C4-2B (cell line): Measurements from ENCODE around the gene ABHD12B.
A peak's percentile ranks its signal among the peaks of the same experiment; 100 is the strongest.

Experiments used
- H3K27ac ChIP-seq: fragments of 450-650 bp; 2 replicates; pipeline ENCODE4 v1.5.1; 2017
- ZFX ChIP-seq: fragments of 450-650 bp; IDR thresholded peaks from 2 replicates; pipeline ENCODE4 v1.6.1; 2017
- TF ChIP-seq, protein P1 (sequence below): fragments of 450-650 bp; conservative IDR thresholded peaks from 2 replicates; pipeline ENCODE4 v1.5.1; 2017; ENCODE audit warnings: mild to moderate bottlenecking

Gene ABHD12B

DNA sequence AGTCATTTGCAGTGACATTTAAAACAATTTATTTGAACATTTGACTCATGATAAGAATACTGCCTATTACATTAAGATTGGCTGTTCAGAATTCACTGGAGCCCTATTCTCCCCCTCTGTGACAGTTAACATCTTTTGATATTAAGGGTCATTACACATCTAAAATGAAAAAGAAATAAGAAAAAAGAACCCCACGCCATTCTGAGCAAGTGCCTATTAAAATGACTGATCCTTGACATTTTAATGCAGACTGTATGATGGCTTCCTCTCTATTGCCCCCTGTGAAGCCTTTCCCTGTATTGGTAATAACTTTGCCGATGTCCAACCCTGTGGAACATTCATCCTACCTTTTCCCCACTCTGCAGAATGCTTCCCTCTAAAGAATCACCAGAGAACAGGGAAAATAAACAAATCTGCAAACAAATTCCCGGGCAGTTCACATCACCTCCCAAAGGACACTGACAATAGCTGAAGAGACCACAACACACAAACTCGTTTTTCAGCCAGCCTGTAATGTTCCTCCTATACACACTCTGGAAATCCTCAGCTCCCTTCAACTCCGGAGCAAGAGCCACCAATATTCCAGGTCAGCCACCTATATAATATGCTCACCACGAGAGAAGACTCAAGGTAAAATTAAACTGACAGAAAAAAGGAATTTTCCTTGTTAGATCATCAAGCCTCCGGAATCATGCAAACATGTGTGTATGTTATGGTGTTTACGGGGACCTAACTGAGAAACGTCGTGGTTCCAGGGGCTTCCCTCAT lies 42.9 kb upstream of the ABHD12B start:
- no peak overlapping the region for H3K27ac ChIP-seq
- TF ChIP-seq, protein P1, sequence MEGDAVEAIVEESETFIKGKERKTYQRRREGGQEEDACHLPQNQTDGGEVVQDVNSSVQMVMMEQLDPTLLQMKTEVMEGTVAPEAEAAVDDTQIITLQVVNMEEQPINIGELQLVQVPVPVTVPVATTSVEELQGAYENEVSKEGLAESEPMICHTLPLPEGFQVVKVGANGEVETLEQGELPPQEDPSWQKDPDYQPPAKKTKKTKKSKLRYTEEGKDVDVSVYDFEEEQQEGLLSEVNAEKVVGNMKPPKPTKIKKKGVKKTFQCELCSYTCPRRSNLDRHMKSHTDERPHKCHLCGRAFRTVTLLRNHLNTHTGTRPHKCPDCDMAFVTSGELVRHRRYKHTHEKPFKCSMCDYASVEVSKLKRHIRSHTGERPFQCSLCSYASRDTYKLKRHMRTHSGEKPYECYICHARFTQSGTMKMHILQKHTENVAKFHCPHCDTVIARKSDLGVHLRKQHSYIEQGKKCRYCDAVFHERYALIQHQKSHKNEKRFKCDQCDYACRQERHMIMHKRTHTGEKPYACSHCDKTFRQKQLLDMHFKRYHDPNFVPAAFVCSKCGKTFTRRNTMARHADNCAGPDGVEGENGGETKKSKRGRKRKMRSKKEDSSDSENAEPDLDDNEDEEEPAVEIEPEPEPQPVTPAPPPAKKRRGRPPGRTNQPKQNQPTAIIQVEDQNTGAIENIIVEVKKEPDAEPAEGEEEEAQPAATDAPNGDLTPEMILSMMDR: no peak
- TF ChIP-seq ZFX: no peak

- no peak overlapping the region; the same call in 1 of the 2 replicates for H3K27ac ChIP-seq
These were observed 42.3 kb upstream of the ABHD12B start for GRCh38 chr14:50829489-50830043.

DNA sequence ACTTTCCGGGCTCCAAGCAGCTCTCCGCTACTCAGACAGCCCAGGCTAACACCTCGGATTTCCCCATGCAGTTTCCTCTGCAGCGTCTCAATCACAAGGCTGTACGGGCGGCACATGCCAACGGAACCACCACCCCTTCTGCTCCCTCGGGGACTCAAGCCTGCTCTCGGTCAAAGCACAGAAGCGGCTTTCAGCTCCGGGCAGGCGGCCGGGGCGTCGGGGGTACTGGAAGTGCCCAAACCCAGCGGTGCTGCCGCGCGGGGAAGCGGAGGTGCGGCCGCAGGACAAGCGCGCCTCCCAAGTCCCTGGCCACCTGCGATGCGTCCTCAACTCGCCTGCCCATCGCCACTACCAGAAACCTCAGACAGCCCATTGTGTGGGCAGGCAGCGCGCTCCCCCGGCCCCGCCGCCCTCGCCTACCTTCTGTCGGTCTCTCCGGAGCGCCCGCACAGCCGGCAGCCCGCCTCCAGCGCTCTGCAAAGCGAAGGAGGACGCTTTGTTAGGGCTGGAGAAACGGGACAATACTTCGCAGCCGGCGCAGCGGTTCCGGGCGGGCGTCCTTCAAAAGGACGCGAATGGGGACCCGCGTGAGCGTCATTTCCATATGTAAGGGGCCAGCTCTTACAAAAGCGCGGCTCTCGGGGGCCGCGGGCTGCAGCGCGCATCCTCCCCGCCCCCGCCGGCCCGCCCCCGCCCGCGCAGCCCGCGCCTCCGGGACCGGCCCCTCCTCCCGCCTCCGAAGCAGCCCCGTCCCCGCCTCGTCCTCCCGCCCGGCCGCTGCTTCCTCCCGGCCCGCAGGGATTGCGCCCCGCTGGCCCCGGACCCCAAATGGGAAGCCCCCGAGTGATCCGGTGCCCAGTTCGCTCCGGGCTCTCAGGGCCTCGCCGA lies 41.6 kb upstream of the ABHD12B start:
- H3K27ac ChIP-seq: peak overlapping the region; percentile 80
- TF ChIP-seq ZFX: no peak
- TF ChIP-seq, protein P1: no peak

More at GRCh38 chr14:50829489-50830043, 42.3 kb upstream of the ABHD12B start:
- TF ChIP-seq, protein P1: no peak
- no peak for TF ChIP-seq ZFX

- peak; percentile 82 for TF ChIP-seq ZFX
- TF ChIP-seq, protein P1: no peak
- peak within 1 kb of the TSS; percentile 80 for H3K27ac ChIP-seq
These were observed 40.7 kb upstream of the ABHD12B start, which contains the start of gene NIN for GRCh38 chr14:50830932-50831725. NIN (minus strand) TSS chr14:50831162; CDS start chr14:50822056, 9,106 bp downstream.

GRCh38 chr14:50831726-50832168 lies 40.1 kb upstream of the ABHD12B start:
- TF ChIP-seq, protein P1: no peak
- no peak for TF ChIP-seq ZFX
- H3K27ac ChIP-seq: peak overlapping the region; percentile 80; the same call in 1 of the 2 replicates

GRCh38 chr14:50832935-50833630 lies 38.8 kb upstream of the ABHD12B start:
- H3K27ac ChIP-seq: no peak overlapping the region; the same call in 1 of the 2 replicates
- TF ChIP-seq, protein P1: no peak
- TF ChIP-seq ZFX: no peak
